H1 (cell line): ENCODE measurements around the gene PDP2.

Source experiments
- ASH2L ChIP-seq: fragments of 200-600, 300-600 bp; sonication (generic); IDR thresholded peaks from one replicate; pipeline ENCODE4 v1.7.1; 2017; ENCODE audit warnings: low read length
- CBX8 ChIP-seq: fragments of 300-800, 300-1000 bp; sonication (generic); IDR thresholded peaks from 2 replicates; pipeline ENCODE4 v1.7.1; 2016; ENCODE audit warnings: low read depth, low read length, borderline replicate concordance
- EZH2 ChIP-seq: fragments of 200-600 bp; sonication (generic); IDR thresholded peaks from 2 replicates; pipeline ENCODE4 v1.7.1; 2012; ENCODE audit warnings: low read depth, mild to moderate bottlenecking, moderate library complexity, low read length, inconsistent platforms; ENCODE audit not compliant: severe bottlenecking
- JUND ChIP-seq: IDR thresholded peaks from 2 replicates; pipeline ENCODE4 v1.6.1; 2011; ENCODE audit warnings: mild to moderate bottlenecking, improper control_type of control experiment, low read length
- NRF1 ChIP-seq: IDR thresholded peaks from 2 replicates; pipeline ENCODE4 v1.6.1; 2011; ENCODE audit warnings: mild to moderate bottlenecking, low read depth, low read length, improper control_type of control experiment
- SP1 ChIP-seq: IDR thresholded peaks from 2 replicates; pipeline ENCODE4 v1.6.1; 2011; ENCODE audit warnings: low read depth, low read length
- TAF1 ChIP-seq: IDR thresholded peaks from 2 replicates; pipeline ENCODE4 v1.6.1; 2011; ENCODE audit warnings: mild to moderate bottlenecking, low read depth, low read length
- TCF12 ChIP-seq: IDR thresholded peaks from 2 replicates; pipeline ENCODE4 v1.6.1; 2011; ENCODE audit warnings: low read depth, mild to moderate bottlenecking, low read length
- TF ChIP-seq, protein P1 (sequence below): IDR thresholded peaks from 2 replicates; pipeline ENCODE4 v1.6.1; 2012; ENCODE audit warnings: inconsistent platforms
- TF ChIP-seq, protein P2 (sequence below), 3 experiments: IDR thresholded peaks; 1 replicate in 2 of 3; 2 replicates in 1 of 3; pipeline versions ENCODE4 v1.5.1 to v1.6.1; 2011; ENCODE audit warnings: low read length in 3 of 3, mild to moderate bottlenecking in 3 of 3, inconsistent platforms in 2 of 3, low read depth in 1 of 3, moderate library complexity in 1 of 3; ENCODE audit not compliant: insufficient read depth in 1 of 3; ENCODE audit errors: control extremely low read depth in 1 of 3
- TF ChIP-seq, protein P3 (sequence below): IDR thresholded peaks from 2 replicates; pipeline ENCODE4 v1.6.1; 2011; ENCODE audit warnings: low read length, improper control_type of control experiment

DNA sequence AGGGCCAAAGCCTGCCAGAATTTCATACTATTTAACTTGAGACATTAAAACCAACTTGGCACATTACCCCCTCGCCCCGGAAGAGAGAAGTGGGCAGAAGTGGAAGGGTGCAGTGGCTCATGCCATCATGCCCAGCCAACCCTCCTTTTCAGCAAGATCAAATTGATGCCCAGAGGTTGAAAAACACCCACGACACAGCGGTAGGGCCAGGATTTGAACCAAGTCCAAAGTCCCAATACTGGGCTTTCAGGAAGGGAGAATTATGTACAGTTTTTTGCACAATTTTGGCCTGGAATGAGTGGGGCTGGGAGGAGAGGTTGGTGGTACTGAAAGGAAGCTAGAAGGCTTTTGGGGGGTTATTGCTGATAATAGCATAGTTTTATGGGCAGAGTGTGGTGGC is 11.0 kb downstream of the PDP2 start:
- TF ChIP-seq, protein P1, sequence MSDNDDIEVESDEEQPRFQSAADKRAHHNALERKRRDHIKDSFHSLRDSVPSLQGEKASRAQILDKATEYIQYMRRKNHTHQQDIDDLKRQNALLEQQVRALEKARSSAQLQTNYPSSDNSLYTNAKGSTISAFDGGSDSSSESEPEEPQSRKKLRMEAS: no peak
- TF ChIP-seq, protein P2, sequence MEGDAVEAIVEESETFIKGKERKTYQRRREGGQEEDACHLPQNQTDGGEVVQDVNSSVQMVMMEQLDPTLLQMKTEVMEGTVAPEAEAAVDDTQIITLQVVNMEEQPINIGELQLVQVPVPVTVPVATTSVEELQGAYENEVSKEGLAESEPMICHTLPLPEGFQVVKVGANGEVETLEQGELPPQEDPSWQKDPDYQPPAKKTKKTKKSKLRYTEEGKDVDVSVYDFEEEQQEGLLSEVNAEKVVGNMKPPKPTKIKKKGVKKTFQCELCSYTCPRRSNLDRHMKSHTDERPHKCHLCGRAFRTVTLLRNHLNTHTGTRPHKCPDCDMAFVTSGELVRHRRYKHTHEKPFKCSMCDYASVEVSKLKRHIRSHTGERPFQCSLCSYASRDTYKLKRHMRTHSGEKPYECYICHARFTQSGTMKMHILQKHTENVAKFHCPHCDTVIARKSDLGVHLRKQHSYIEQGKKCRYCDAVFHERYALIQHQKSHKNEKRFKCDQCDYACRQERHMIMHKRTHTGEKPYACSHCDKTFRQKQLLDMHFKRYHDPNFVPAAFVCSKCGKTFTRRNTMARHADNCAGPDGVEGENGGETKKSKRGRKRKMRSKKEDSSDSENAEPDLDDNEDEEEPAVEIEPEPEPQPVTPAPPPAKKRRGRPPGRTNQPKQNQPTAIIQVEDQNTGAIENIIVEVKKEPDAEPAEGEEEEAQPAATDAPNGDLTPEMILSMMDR (IDR thresholded peaks at IDR 0.05; ENCODE audit: control extremely low read depth in 1 of 3, insufficient read depth in 1 of 3, low read depth in 1 of 3, low read length in 3 of 3): no peak
- TF ChIP-seq CBX8 (no peak), EZH2 (no peak), SP1 (no peak), NRF1 (no peak), TCF12 (no peak), TAF1 (no peak), ASH2L (no peak), JUND (no peak)
- TF ChIP-seq, protein P3, sequence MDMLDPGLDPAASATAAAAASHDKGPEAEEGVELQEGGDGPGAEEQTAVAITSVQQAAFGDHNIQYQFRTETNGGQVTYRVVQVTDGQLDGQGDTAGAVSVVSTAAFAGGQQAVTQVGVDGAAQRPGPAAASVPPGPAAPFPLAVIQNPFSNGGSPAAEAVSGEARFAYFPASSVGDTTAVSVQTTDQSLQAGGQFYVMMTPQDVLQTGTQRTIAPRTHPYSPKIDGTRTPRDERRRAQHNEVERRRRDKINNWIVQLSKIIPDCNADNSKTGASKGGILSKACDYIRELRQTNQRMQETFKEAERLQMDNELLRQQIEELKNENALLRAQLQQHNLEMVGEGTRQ: no peak
